SK-N-MC (cell line): ENCODE results near the gene CNMD.

Experiments used
- DNase-seq: peaks from one replicate; pipeline ENCODE4 v3.0.0-alpha.2; 2011; ENCODE audit warnings: low read depth, low spot score
- H3K27ac ChIP-seq: fragments of 200-600 bp; sonication (generic); 2 replicates; pipeline ENCODE4 v1.5.1; 2016; ENCODE audit warnings: mixed run types
- H3K36me3 ChIP-seq: fragments of 200-600 bp; sonication (generic); 2 replicates; pipeline ENCODE4 v1.6.1; 2017; ENCODE audit warnings: antibody characterized with exemption, low read length, mixed read lengths; ENCODE audit not compliant: insufficient read depth
- H3K4me3 ChIP-seq: fragments of 200-600 bp; sonication (generic); 2 replicates; pipeline ENCODE4 v1.5.1; 2016
- H3K9ac ChIP-seq: fragments of 200-600 bp; sonication (generic); 2 replicates; pipeline ENCODE4 v1.8.0; 2017; ENCODE audit warnings: mixed run types, mixed read lengths; ENCODE audit not compliant: insufficient read length
- H3K9me3 ChIP-seq: fragments of 200-600 bp; sonication (generic); 2 replicates; pipeline ENCODE4 v1.6.1; 2017; ENCODE audit warnings: low read depth, mild to moderate bottlenecking, antibody characterized with exemption, low read length, moderate library complexity, mixed read lengths
- EZH2 ChIP-seq: fragments of 200-600 bp; sonication (generic); IDR thresholded peaks from one replicate; pipeline ENCODE4 v1.6.1; 2017; ENCODE audit warnings: antibody characterized with exemption
- FOXP2 ChIP-seq: optimal IDR thresholded peaks from 2 replicates; pipeline ENCODE3; 2011; ENCODE audit warnings: mild to moderate bottlenecking, moderate library complexity; ENCODE audit not compliant: insufficient read depth; ENCODE audit errors: extremely low read length, control extremely low read depth
- POLR2AphosphoS5 ChIP-seq: IDR thresholded peaks from 2 replicates; pipeline ENCODE4 v1.6.1; 2012; ENCODE audit warnings: mild to moderate bottlenecking, low read depth, low read length, borderline replicate concordance

CNMD gene

DNA sequence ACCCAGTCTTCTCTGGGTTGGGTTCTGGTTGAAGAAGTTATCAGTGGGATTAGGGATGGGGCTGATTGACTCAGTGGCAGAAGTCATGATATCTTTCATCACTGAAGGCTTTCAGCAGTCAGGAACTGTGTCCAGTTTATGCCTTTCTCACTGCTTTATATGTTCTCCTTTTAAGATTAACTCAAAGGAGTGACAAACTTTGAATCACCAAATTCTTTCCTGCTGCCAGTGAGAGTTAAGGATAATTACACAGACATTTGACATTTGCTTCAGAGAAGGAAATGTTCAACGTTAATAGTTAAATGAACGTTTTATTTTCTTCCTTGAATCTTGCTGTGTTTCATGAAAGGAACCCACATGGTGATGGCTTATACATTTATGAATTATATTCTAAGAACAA is 41.0 kb upstream of the CNMD start:
- Histone ChIP-seq H3K4me3 (no peak overlapping the region), H3K9ac (no peak overlapping the region), H3K27ac (no peak overlapping the region), H3K36me3 (no peaks in the 10 kb centered on the region), H3K9me3 (no peaks in the 10 kb centered on the region)
- no peak for TF ChIP-seq POLR2AphosphoS5
- TF ChIP-seq EZH2 = no peak
- no peak for TF ChIP-seq FOXP2
- no peak for DNase-seq

DNA sequence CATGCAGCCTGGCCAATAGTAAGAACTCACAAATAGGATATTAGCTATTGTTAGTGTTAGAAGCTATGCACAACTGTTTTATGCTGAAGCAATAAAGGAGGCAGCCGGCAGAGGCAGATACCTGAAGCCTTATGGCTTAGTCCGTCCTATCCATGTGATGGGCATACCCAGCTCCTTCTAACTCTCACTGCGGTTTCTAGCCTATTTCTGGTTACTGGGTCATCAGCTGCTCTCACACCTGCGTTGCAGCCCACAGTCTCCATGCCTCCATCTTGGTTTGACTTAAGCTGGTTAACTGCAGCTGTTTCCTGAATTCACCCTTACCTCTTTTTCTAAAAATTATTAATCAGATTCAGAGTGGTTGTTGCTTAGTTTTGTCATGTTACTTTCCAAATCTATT is 40.5 kb upstream of the CNMD start:
- H3K9ac ChIP-seq = no peak overlapping the region
- no peaks in the 10 kb centered on the region for H3K36me3 ChIP-seq
- no peak for DNase-seq
- no peaks in the 10 kb centered on the region for H3K9me3 ChIP-seq
- no peak overlapping the region for H3K27ac ChIP-seq
- no peak for TF ChIP-seq EZH2
- H3K4me3 ChIP-seq = no peak overlapping the region

DNA sequence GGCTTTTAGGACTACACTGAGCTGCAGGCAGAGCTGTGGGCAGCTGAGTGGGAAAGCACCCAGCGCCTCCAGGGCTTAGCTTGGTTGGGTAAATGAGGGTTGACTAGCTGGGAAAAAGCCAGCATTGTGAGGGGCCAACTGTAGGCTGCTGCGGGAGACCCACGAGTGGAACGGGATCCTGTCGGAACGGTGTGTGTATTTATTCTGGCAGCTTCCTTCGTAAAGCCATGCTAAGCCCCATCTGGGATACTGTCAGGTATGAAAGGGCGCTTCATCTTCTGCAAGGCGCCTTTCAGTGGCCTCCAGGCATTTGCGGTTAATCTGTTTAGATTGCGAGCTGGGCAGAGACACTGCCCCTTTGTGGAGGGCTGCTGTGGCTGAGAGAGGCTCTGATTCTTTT is 39.5 kb upstream of the CNMD start:
- TF ChIP-seq POLR2AphosphoS5 = no peak
- TF ChIP-seq EZH2 = no peak
- no peak for TF ChIP-seq FOXP2
- no peaks in the 10 kb centered on the region for H3K36me3 ChIP-seq
- no peak overlapping the region for H3K9ac ChIP-seq
- no peak overlapping the region for H3K27ac ChIP-seq
- H3K9me3 ChIP-seq = no peaks in the 10 kb centered on the region
- H3K4me3 ChIP-seq = no peak overlapping the region
- DNase-seq = no peak

DNA sequence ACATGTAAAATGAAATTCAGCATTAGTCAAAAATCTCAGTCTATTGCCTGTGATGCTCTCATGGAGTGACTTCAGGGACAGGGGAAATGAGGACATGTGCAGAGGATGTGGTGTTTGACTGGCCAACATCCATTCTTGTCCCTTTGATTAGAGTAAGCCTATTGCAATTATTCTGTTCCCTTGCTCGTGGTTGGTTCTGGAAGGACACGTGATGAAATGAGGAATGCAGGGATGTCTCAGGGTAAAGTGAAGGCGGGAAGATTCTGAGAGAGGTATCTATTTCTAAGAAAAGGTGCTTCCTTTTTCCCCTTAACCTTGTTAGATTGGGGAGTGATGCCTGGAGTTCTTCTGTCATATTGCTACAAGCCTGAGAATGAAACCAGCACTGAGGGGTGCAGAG is 37.1 kb upstream of the CNMD start:
- Histone ChIP-seq H3K4me3 (no peak overlapping the region), H3K9me3 (no peaks in the 10 kb centered on the region), H3K36me3 (no peaks in the 10 kb centered on the region), H3K9ac (no peak overlapping the region), H3K27ac (no peak overlapping the region)
- no peak for DNase-seq
- no peak for TF ChIP-seq POLR2AphosphoS5
- no peak for TF ChIP-seq FOXP2
- no peak for TF ChIP-seq EZH2

DNA sequence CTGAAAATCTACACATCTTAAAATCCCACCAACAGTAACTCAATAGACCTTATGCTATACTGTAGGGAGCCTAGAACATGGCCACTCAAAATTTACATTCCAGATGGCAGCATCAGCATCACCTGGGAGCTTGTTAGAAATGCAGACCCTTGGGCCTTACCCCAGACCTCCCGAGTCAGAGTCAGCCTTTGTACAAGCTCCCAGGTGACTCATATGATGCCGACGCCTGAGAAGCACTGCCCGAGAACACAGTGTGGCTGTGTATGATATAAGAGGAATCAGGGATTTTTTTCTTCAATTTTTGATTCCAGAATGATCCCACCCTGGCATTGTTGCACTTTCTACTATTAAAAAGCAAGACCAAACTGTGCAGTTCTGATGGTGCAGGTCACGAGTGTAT is 35.9 kb upstream of the CNMD start:
- Histone ChIP-seq H3K9me3 (no peaks in the 10 kb centered on the region), H3K27ac (no peak overlapping the region), H3K4me3 (no peak overlapping the region), H3K9ac (no peak overlapping the region), H3K36me3 (no peaks in the 10 kb centered on the region)
- TF ChIP-seq POLR2AphosphoS5 = no peak
- no peak for TF ChIP-seq FOXP2
- TF ChIP-seq EZH2 = no peak
- no peak for DNase-seq

DNA sequence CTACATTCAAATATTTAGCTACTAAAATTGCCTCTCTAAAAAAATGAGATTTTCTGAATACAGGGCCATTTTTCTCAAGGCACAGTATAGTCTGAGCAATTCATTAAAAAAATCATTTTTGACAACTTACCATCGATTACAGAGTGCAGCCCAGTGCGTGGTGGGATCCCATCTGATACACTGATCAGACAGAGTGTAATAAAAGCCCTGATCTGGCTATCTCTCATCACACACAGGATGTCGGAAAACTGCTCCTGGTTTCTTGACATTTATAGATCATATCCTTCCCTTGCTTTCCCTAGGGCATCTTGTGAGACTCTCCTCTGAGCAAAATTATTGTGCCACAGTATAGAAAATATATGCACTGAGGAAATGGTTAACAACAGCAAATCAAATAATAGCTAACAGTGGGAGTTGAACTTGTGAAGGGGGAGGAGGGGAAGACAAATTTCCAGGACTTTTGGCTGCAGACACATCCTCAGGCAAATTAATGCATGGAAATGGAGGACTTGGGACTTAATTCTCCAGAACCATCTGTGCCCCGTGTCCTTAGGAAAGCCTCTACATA is 28.4 kb upstream of the CNMD start:
- Histone ChIP-seq H3K4me3 (peak overlapping the region; percentile 47), H3K27ac (peak overlapping the region; percentile 79), H3K36me3 (no peaks in the 10 kb centered on the region), H3K9me3 (no peaks in the 10 kb centered on the region), H3K9ac (no peak overlapping the region)
- TF ChIP-seq POLR2AphosphoS5 = peak; percentile 51; the same call in 1 of the 2 replicates
- TF ChIP-seq EZH2 = no peak
- DNase-seq = peak; percentile 91

DNA sequence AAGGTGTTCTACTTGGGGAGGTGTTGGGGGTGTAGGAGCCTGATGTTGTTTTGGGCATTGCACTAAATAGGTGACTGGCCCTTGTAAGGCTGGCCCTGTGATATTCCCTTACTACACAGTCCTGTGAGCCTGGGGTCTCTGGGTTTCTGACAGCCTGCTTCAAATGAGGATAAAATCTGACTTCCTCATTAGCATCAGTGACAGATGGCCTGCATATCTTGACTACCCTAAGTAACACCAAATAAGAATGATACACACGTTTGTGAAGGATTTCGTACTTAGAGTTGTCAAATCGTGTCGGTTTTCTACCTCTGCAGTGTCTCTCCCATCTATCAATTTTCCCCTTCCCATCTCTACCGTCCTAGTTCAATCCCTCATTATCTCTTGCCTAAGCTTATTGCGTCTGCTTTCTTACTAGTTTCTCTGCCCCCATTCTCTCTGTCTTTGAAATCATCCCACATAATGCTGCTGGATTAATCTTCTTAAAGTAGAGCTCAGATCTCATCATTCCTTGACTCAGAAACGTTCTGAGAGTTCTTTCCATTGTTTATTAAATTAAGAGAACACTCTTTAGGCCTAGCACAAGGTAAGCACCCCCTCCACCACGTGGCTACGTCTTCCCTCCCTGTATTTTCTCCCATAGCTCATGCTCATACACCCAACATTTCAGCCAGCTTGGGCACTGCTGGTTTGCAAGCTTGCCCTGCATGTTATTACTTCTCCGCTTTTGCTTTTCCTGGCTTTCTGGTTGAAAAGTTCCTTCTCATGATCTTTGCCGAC is 26.2 kb upstream of the CNMD start:
- no peaks in the 10 kb centered on the region for H3K36me3 ChIP-seq
- no peak overlapping the region for H3K9ac ChIP-seq
- TF ChIP-seq POLR2AphosphoS5 = no peak
- no peak for TF ChIP-seq EZH2
- TF ChIP-seq FOXP2 = no peak

DNA sequence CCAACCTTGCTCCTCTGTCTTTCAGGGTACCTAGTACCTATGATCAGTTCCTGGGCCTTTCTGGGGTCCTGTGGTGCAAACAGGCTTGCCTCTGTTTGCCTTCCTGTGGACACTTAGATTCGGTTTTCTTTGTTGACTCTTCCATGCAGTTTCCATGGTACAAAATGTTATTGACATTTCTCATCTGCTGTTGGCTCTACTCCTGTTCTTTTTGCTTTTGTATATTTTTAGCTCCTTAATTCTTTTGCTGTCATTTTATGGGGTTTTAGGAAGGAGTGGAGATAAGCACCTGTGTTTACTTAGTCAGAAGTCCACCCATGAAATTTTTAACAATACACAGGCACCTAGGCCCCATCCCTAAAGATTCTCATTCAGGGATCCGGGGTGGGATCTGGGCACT is 20.5 kb upstream of the CNMD start:
- no peaks in the 10 kb centered on the region for H3K36me3 ChIP-seq
- no peak overlapping the region for H3K4me3 ChIP-seq
- H3K9me3 ChIP-seq = no peaks in the 10 kb centered on the region
- H3K27ac ChIP-seq = no peak overlapping the region
- TF ChIP-seq FOXP2 (no peak), EZH2 (no peak), POLR2AphosphoS5 (no peak)
- no peak for DNase-seq
- no peak overlapping the region for H3K9ac ChIP-seq

More for the DNA sequence above, 26.2 kb upstream of the CNMD start:
- no peak for DNase-seq
- no peak overlapping the region for H3K27ac ChIP-seq
- no peak overlapping the region for H3K4me3 ChIP-seq
- no peaks in the 10 kb centered on the region for H3K9me3 ChIP-seq

DNA sequence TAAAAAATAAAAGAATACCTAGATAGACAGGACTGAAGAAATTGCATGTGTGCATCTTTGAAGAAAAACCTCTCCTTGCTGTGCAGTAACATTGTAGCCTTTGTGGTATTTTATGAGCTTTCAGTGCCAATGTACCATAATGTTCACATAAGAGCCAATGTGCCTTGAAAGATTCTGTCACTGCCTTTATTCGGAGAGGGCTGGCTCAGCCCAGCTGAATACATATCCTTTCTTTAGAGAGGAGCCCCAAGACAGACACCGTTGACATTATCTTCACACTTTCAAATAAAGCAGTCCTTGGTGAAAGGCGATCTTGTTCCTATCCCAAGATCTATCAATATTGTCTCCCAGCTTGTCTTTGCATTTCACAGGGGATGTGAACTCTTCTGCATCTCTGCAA is 18.5 kb upstream of the CNMD start:
- H3K36me3 ChIP-seq = no peaks in the 10 kb centered on the region
- H3K9ac ChIP-seq = no peak overlapping the region
- TF ChIP-seq EZH2 (no peak), FOXP2 (no peak), POLR2AphosphoS5 (no peak)
- no peaks in the 10 kb centered on the region for H3K9me3 ChIP-seq
- no peak overlapping the region for H3K4me3 ChIP-seq
- DNase-seq = no peak
- no peak overlapping the region for H3K27ac ChIP-seq
